DOHH2 (cell line): ENCODE results near the gene PROM2.

Experiments
- H3F3A ChIP-seq: fragments of 200-600 bp; sonication (generic), shearing (Covaris generic); 2 replicates; pipeline ENCODE4 v1.6.0; 2016; ENCODE audit warnings: antibody characterized with exemption, mild to moderate bottlenecking; ENCODE audit not compliant: control insufficient read depth, insufficient read depth
- H3K27ac ChIP-seq: fragments of 200-600 bp; sonication (generic); 2 replicates; pipeline ENCODE4 v1.5.1; 2014; ENCODE audit warnings: low read depth, mild to moderate bottlenecking, low read length, moderate library complexity
- H3K27me3 ChIP-seq: fragments of 200-600 bp; sonication (generic); 2 replicates; pipeline ENCODE4 v1.6.1; 2014; ENCODE audit warnings: mild to moderate bottlenecking, low read length, mixed read lengths; ENCODE audit not compliant: control insufficient read depth
- H3K36me3 ChIP-seq: fragments of 200-600 bp; sonication (generic); 2 replicates; pipeline ENCODE4 v1.6.1; 2014; ENCODE audit warnings: mild to moderate bottlenecking, low read length, moderate library complexity, mixed read lengths; ENCODE audit not compliant: control insufficient read depth
- H3K4me1 ChIP-seq: fragments of 200-600 bp; sonication (generic); 2 replicates; pipeline ENCODE4 v1.6.1; 2014; ENCODE audit warnings: mild to moderate bottlenecking, low read length, mixed read lengths; ENCODE audit not compliant: control insufficient read depth
- H3K4me2 ChIP-seq: fragments of 200-600 bp; sonication (generic); 2 replicates; pipeline ENCODE4 v1.6.0; 2014; ENCODE audit warnings: mild to moderate bottlenecking, low read length, moderate library complexity
- H3K4me3 ChIP-seq: fragments of 200-600 bp; sonication (generic); 2 replicates; pipeline ENCODE4 v1.5.1; 2014; ENCODE audit warnings: mild to moderate bottlenecking, low read length, mixed read lengths
- H3K79me2 ChIP-seq: fragments of 200-600 bp; sonication (generic); 2 replicates; pipeline ENCODE4 v1.6.1; 2014; ENCODE audit warnings: mild to moderate bottlenecking, low read length, mixed read lengths; ENCODE audit not compliant: control insufficient read depth
- H3K9me2 ChIP-seq: fragments of 200-600 bp; sonication (generic); replicated peaks from 2 replicates; pipeline ENCODE4 v1.6.1; 2014; ENCODE audit warnings: mild to moderate bottlenecking, low read length, mixed read lengths; ENCODE audit not compliant: control insufficient read depth
- H3K9me3 ChIP-seq: fragments of 200-600 bp; sonication (generic); 2 replicates; pipeline ENCODE4 v1.6.1; 2014; ENCODE audit warnings: antibody characterized with exemption, low read length, mixed read lengths; ENCODE audit not compliant: control insufficient read depth, insufficient read depth
- H4K20me1 ChIP-seq: fragments of 200-600 bp; sonication (generic); 2 replicates; pipeline ENCODE4 v1.6.0; 2014; ENCODE audit warnings: low read depth, mild to moderate bottlenecking, antibody characterized with exemption, low read length, moderate library complexity; ENCODE audit not compliant: control insufficient read depth, insufficient read depth
- CTCF ChIP-seq: fragments of 200-600 bp; sonication (generic); IDR thresholded peaks from one replicate; pipeline ENCODE4 v1.5.1; 2014; ENCODE audit warnings: antibody characterized with exemption, mild to moderate bottlenecking, low read depth, low read length; ENCODE audit not compliant: poor library complexity, severe bottlenecking
- EZH2phosphoT487 ChIP-seq: fragments of 200-600 bp; sonication (generic); IDR thresholded peaks from 2 replicates; pipeline ENCODE4 v1.6.1; 2017; ENCODE audit warnings: borderline replicate concordance, mild to moderate bottlenecking, antibody characterized with exemption, low read length, moderate library complexity, mixed read lengths

The PROM2 gene

GRCh38 chr2:95272781-95273180 is 1.5 kb upstream of the PROM2 start:
- H3K4me1 ChIP-seq, result no peaks in the 10 kb centered on the region
- TF ChIP-seq EZH2phosphoT487 (no peak), CTCF (no peak)

GRCh38 chr2:95273566-95274290 is 521 bp upstream of the PROM2 start:
- Histone ChIP-seq H3K27ac (no peak overlapping the region), H3K27me3 (no peaks in the 10 kb centered on the region), H3K4me1 (no peaks in the 10 kb centered on the region), H3K36me3 (no peaks in the 10 kb centered on the region), H3K79me2 (no peaks in the 10 kb centered on the region), H3K4me2 (no peak overlapping the region), H3K9me3 (no peaks in the 10 kb centered on the region), H3F3A (no peaks in the 10 kb centered on the region), H4K20me1 (no peaks in the 10 kb centered on the region), H3K9me2 (no peaks in the 10 kb centered on the region), H3K4me3 (no peak overlapping the region)
- TF ChIP-seq EZH2phosphoT487 (no peak), CTCF (no peak)

More at GRCh38 chr2:95272781-95273180, 1.5 kb upstream of the PROM2 start:
- no peaks in the 10 kb centered on the region for H3K79me2 ChIP-seq
- no peak overlapping the region for H3K27ac ChIP-seq
- no peaks in the 10 kb centered on the region for H4K20me1 ChIP-seq
- no peaks in the 10 kb centered on the region for H3K27me3 ChIP-seq
- no peaks in the 10 kb centered on the region for H3F3A ChIP-seq
- H3K9me2 ChIP-seq, result no peaks in the 10 kb centered on the region
- no peaks in the 10 kb centered on the region for H3K9me3 ChIP-seq
- H3K4me3 ChIP-seq, result no peak overlapping the region
- H3K4me2 ChIP-seq, result no peak overlapping the region
- no peaks in the 10 kb centered on the region for H3K36me3 ChIP-seq

GRCh38 chr2:95275151-95275515 is 884 bp downstream of the PROM2 start:
- no peaks in the 10 kb centered on the region for H3K9me2 ChIP-seq
- no peaks in the 10 kb centered on the region for H3K36me3 ChIP-seq
- no peaks in the 10 kb centered on the region for H3F3A ChIP-seq
- no peak overlapping the region for H3K4me2 ChIP-seq
- H3K27me3 ChIP-seq, result no peaks in the 10 kb centered on the region
- no peaks in the 10 kb centered on the region for H3K4me1 ChIP-seq
- H3K9me3 ChIP-seq, result no peaks in the 10 kb centered on the region
- H3K27ac ChIP-seq, result no peak overlapping the region
- no peaks in the 10 kb centered on the region for H3K79me2 ChIP-seq
- TF ChIP-seq CTCF (no peak), EZH2phosphoT487 (no peak)
- H4K20me1 ChIP-seq, result no peaks in the 10 kb centered on the region
- H3K4me3 ChIP-seq, result no peak overlapping the region
